ENCODE results near the gene ACE2. TPM values are rescaled to one million over a fixed set of nuclear protein-coding genes. Genes with fewer than 3 reads are reported as not detected.

The ACE2 gene
- total RNA-seq, 1 donor from 2014 or later = 0.24 TPM

- DNase-seq (ENCODE audit: low spot score) = no peak
Measured at GRCh38 chrX:15511563-15511962, 89.2 kb downstream of the ACE2 start.

Other genes with a start within 250 kb of the ACE2 start
- 0.72 TPM for gene VEGFD, start 216.5 kb downstream of the ACE2 start, total RNA-seq (ENCODE audit: insufficient read depth, low replicate concordance)
- gene PIR, start 107.6 kb downstream of the ACE2 start, total RNA-seq (ENCODE audit: insufficient read depth, low replicate concordance) = 1.7 TPM
- 8.7 TPM for gene BMX, start 100.2 kb downstream of the ACE2 start, total RNA-seq (ENCODE audit: insufficient read depth, low replicate concordance)
- gene CLTRN, start 63.8 kb upstream of the ACE2 start, total RNA-seq (ENCODE audit: insufficient read depth, low replicate concordance) = 2.4 TPM
- gene CA5B, start 137.3 kb upstream of the ACE2 start, total RNA-seq (ENCODE audit: insufficient read depth, low replicate concordance) = 6.3 TPM
- 0.48 TPM for gene ZRSR2, start 189.5 kb upstream of the ACE2 start, total RNA-seq (ENCODE audit: insufficient read depth, low replicate concordance)

All from umbilical cord (tissue), 2 donors.